ENCODE results near the gene NKPD1. TPM values are rescaled to one million over a fixed set of nuclear protein-coding genes. Genes with fewer than 3 reads are reported as not detected.

Gene NKPD1
- total RNA-seq, 4 donors from 2014 or later: 1.2 TPM; not detected in 3

GRCh38 chr19:45128146-45128545 lies 32.6 kb downstream of the NKPD1 start:
- no peak for TF ChIP-seq EP300 (IDR thresholded peaks at IDR 0.05)
- TF ChIP-seq CTCF (IDR thresholded peaks at IDR 0.05): no peak
- no peak for TF ChIP-seq POLR2A (IDR thresholded peaks at IDR 0.05)
- no peak for DNase-seq (ENCODE audit: low spot score in 2 of 2)
- Histone ChIP-seq H3K4me3 (no peak overlapping the region), H3K4me1 (peaks cover 0 to under 1% (median 0%) of the 10 kb centered on the region in 4 donors), H3K36me3 (peaks cover 0 to 1% (median 0%) of the 10 kb centered on the region in 3 donors), H3K27me3 (no peaks in the 10 kb centered on the region), H3K9me3 (no peaks in the 10 kb centered on the region), H3K27ac (no peak overlapping the region)
- 93 to 95% methylated on average over 5 of the region's 5 CpGs for WGBS, 2 donors

GRCh38 chr19:45126654-45127053 lies 34.1 kb downstream of the NKPD1 start:
- no peak for DNase-seq (ENCODE audit: low spot score in 2 of 2)
- WGBS, 2 donors: 94% methylated on average over 7 of the region's 7 CpGs
- Histone ChIP-seq H3K27ac (no peak overlapping the region), H3K27me3 (no peaks in the 10 kb centered on the region), H3K36me3 (no peaks in the 10 kb centered on the region), H3K9me3 (no peaks in the 10 kb centered on the region), H3K4me3 (no peak overlapping the region), H3K4me1 (peaks cover 0 to 4% (median 0%) of the 10 kb centered on the region in 4 donors)
- no peak for TF ChIP-seq CTCF (IDR thresholded peaks at IDR 0.05)
- TF ChIP-seq EP300 (IDR thresholded peaks at IDR 0.05): no peak
- TF ChIP-seq POLR2A (IDR thresholded peaks at IDR 0.05): no peak

- WGBS, 2 donors: 68 to 76% methylated on average over 11 to 12 of the region's 12 CpGs
- Histone ChIP-seq H3K4me3 (no peak overlapping the region), H3K27me3 (no peaks in the 10 kb centered on the region), H3K27ac (no peak overlapping the region), H3K9me3 (no peaks in the 10 kb centered on the region), H3K36me3 (no peaks in the 10 kb centered on the region), H3K4me1 (peaks cover 0 to 4% (median 0%) of the 10 kb centered on the region in 4 donors)
- peak; percentile 24 to 64 (median 32) for TF ChIP-seq CTCF (IDR thresholded peaks at IDR 0.05)
- TF ChIP-seq POLR2A (IDR thresholded peaks at IDR 0.05): no peak
- TF ChIP-seq EP300 (IDR thresholded peaks at IDR 0.05): no peak
- no peak for DNase-seq (ENCODE audit: low spot score in 2 of 2)
These were observed 34.7 kb downstream of the NKPD1 start for GRCh38 chr19:45125975-45126493.

GRCh38 chr19:45125360-45125759 lies 35.4 kb downstream of the NKPD1 start:
- no peak for TF ChIP-seq CTCF (IDR thresholded peaks at IDR 0.05)
- no peak for TF ChIP-seq EP300 (IDR thresholded peaks at IDR 0.05)
- TF ChIP-seq POLR2A (IDR thresholded peaks at IDR 0.05): no peak
- H3K9me3 ChIP-seq: no peaks in the 10 kb centered on the region
- no peak overlapping the region for H3K27ac ChIP-seq
- 92 to 94% methylated on average over 9 of the region's 9 CpGs for WGBS, 2 donors
- no peak overlapping the region for H3K4me3 ChIP-seq
- no peaks in the 10 kb centered on the region for H3K27me3 ChIP-seq
- no peaks in the 10 kb centered on the region for H3K36me3 ChIP-seq
- H3K4me1 ChIP-seq: peaks cover 0 to 4% (median 0%) of the 10 kb centered on the region in 4 donors
- DNase-seq (ENCODE audit: low spot score in 2 of 2): no peak

- TF ChIP-seq EP300 (IDR thresholded peaks at IDR 0.05): no peak
These were observed 36.8 kb downstream of the NKPD1 start for GRCh38 chr19:45124021-45124420.

More at GRCh38 chr19:45124021-45124420, 36.8 kb downstream of the NKPD1 start:
- peaks cover 0 to 4% (median 0%) of the 10 kb centered on the region in 4 donors for H3K4me1 ChIP-seq
- no peak for DNase-seq (ENCODE audit: low spot score in 2 of 2)
- no peaks in the 10 kb centered on the region for H3K27me3 ChIP-seq
- H3K9me3 ChIP-seq: no peaks in the 10 kb centered on the region
- no peak overlapping the region for H3K4me3 ChIP-seq
- peaks cover 0 to 3% (median 0%) of the 10 kb centered on the region in 3 donors for H3K36me3 ChIP-seq
- WGBS, 2 donors: 81 to 83% methylated on average over 6 of the region's 6 CpGs
- no peak overlapping the region for H3K27ac ChIP-seq
